Fibroblast of villous mesenchyme (primary cell): ENCODE measurements around the gene PKP3. TPM values are rescaled to one million over a fixed set of nuclear protein-coding genes. Genes with fewer than 3 reads are reported as not detected.

Experiments used
- DNase-seq: peaks from one replicate; pipeline ENCODE4 v3.0.0-alpha.2; 2010; ENCODE audit warnings: low read depth
- H3K4me3 ChIP-seq: 2 replicates; pipeline ENCODE4 v1.5.1; 2011; ENCODE audit warnings: low read depth, mild to moderate bottlenecking, low read length
- total RNA-seq: library from RNA; depleted of rRNA; stranded (reverse); fragments of >200 nt; gene quantifications from 2 replicates; pipeline ENCODE4 v1.2.3, GENCODE V29; 2012
- TF ChIP-seq, protein P1 (sequence below): IDR thresholded peaks from 2 replicates; pipeline ENCODE4 v1.5.1; 2012; ENCODE audit warnings: low read depth, mild to moderate bottlenecking, low read length; ENCODE audit not compliant: insufficient read depth

Gene PKP3
- total RNA-seq, 1 donor, result 2.2 TPM

DNA sequence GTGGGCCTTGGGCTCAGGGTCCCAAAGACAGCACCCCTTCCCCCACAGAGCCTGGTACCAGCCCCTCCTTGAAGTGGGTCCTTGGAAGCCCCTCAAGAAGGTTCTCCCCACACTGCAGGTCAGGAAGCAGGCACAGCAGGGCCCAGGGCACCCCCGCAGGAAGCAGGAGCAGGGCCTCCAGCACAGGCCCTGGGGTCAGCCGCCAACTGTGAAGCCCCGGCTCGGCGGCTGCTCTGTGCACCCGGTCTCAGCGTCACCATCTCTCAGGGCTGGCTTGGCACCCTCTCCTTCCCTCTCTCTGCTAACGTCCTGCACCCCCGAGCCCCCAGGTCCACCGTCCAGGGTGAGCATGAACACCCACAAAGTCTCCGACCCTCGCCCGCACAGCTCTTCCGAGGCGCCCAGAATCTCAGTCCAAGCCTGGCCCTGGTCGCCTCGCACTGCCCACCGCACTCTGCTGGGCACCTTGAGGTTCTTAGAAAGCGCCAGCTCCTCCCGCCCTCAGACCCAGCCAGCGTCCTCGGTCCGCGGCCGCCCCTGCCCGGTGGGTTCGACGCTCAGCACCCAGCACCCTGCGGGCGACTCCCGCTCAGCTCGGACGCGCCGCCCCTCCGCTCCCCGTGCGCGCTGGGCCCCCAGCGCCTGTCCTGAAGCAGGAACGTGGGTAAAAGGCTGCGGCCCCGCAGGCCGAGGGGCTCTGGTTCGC, 22.2 kb downstream of the PKP3 start:
- peak overlapping the region; percentile 59 for H3K4me3 ChIP-seq
- no peak for DNase-seq
- TF ChIP-seq, protein P1, sequence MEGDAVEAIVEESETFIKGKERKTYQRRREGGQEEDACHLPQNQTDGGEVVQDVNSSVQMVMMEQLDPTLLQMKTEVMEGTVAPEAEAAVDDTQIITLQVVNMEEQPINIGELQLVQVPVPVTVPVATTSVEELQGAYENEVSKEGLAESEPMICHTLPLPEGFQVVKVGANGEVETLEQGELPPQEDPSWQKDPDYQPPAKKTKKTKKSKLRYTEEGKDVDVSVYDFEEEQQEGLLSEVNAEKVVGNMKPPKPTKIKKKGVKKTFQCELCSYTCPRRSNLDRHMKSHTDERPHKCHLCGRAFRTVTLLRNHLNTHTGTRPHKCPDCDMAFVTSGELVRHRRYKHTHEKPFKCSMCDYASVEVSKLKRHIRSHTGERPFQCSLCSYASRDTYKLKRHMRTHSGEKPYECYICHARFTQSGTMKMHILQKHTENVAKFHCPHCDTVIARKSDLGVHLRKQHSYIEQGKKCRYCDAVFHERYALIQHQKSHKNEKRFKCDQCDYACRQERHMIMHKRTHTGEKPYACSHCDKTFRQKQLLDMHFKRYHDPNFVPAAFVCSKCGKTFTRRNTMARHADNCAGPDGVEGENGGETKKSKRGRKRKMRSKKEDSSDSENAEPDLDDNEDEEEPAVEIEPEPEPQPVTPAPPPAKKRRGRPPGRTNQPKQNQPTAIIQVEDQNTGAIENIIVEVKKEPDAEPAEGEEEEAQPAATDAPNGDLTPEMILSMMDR, result no peak

DNA sequence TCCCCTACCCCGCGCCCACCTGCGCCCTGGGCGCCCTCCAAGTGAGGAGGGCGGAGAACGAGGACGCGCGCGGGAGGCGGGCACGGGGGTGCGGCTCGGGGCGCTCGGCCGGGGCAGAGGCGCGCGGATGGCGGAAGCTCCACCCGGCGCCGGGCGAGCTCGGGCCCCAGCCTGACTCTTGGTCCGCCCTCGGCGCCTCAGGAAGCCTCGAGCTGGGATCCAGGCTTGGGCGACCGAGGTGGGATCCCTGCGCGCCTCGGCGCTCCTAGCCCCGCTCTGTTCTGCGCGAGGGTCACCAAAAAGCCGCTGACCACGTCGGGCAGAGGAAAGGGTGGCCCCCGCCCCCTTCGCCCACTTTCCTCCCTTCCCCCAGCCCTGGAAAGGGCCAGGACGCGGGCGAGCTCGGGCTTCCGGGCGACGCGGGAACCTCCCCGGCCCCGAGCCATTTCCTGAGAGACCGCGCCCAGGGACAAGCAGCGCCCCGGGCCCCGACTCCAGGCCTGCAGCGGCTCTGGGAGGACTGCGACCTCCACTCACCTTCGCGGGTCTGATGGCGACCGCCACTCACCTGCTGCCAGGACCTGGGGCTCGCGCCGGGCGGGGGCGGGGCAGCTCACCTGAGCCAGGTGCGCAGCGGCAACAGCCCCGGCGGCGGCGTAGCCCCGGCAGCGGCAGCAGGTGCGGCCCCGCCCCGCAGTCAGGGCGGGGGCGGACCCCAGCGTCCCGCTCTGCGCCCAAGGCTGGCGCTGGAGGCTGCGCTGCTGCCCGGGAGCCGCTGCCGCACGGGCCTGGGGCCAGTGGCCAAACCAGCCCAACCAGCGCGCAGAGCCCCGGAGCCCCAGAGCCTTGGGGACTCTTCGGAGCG, 23.0 kb downstream of the PKP3 start:
- TF ChIP-seq, protein P1, result no peak
- H3K4me3 ChIP-seq, result peak overlapping the region; percentile 59
- DNase-seq, result peak; percentile 36

DNA sequence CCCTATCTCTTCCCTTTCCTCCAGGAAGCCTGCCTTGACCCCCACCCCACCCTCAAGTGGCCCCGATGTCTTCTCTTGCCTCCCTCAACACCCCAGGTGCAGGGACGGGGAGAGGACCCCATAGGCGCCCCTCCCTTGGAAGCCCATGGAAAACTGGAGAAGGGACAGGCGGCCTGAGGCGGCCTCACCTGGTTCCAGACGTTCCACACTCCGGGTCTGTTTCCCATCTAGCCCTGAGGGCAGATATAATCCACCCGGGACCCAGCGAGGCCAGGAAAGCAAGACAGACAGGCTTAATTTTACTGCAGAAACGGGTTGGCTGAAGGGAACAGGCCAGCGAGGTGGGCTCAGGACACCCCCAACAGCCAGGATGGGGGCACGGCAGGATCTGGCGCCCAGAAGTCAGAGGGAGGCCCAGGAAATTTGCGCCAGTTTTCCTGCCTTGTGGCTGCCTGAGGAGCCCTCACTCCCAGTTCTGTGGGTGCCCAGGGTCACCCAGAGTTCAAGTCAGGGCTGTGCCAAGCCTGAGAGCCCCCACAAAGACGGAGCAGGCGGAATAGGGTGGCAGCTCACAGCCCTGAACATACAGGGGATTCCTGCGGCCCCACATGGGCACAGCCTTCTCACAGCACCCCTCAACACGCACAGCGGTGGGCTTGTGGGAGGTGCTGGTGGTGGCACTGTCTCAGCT, 23.8 kb downstream of the PKP3 start:
- DNase-seq, result no peak
- no peak overlapping the region for H3K4me3 ChIP-seq
- TF ChIP-seq, protein P1, result no peak

DNA sequence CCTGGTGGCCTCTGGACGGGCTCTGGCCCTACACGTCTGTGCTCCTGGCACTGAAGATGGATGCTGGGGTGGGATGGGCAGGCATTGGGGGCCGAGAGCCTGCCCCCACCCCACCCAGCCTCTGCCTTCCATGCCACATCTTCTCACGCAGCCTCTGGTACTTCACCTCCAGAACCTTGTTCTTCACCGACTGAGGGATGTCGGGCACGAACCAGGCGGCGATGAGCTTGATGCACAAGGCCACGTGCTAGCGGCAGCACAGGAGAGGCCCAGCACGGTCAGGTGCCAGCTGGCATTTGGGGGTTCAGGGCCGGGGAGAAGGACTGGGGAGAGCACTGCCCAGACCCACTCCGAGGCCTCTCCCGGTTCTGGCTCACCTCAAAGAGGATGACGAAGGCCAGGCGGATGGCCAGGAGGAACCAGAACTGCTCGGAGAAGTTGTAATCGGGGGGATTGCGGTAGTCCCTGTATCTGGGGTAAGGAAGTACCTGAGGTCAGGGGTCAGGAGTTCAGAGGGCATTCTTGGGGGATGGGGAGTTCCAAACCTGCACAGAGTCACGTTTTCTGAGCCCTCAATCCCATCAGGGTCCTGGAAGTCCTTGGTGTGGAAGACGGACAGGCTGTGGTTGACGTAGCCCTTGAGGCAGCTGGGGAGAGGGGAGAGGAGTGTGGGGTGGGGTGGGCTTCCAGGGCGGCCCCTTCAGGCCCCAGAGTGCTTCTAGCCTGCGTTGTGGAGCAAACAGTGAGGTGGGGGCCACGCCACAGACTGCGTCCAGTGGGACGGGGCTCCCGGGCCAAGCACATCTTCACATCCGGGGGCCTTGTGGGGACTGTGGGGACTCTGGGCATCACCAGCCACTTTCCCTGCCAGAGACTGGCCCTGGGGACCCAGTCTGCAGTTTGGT, 24.6 kb downstream of the PKP3 start:
- no peak for DNase-seq
- TF ChIP-seq, protein P1, result no peak

DNA sequence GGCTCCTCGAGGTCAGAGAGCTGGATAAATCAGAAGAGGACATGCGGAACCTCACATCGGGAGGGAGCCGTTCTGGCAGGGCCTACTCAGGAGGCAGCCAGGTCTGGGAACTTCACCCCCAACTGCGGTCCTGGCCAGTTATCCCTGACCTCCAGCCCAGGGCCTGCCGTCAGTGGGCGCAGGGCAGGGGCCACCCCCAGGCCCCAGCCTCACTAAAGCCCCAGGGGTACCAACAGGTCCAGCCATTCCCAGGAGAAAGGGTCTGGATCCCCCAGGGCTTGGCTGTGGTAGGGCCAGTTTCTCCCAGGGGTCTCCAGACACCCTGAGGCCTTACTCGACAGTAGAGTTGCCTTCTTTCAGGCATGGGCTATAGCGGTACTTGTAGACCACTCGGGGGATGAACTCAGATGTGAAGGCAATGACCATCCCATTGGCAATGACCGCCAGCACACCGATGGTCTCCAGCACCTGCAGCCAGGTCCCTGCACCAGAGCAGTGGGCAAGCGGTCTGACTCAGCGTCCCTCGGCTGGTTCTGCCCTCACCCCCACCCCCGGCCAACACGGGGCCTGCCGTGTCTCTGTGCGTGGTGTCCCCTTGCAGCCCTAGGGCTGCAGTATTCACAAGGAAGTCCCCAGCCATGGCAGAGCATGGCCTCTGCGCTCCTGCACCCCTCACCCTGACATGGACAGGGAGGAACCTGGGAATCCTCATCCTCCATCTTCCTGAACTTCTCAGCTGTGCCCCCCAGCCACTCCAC, 25.4 kb downstream of the PKP3 start:
- no peak for DNase-seq
- no peak overlapping the region for H3K4me3 ChIP-seq
- TF ChIP-seq, protein P1, result no peak

More for the DNA sequence above, 24.6 kb downstream of the PKP3 start:
- no peak overlapping the region for H3K4me3 ChIP-seq
